Endodermal cell (in vitro differentiated cells): ENCODE measurements around the gene FDXACB1. TPM values are rescaled to one million over a fixed set of nuclear protein-coding genes. Genes with fewer than 3 reads are reported as not detected.
A peak's percentile ranks its signal among the peaks of the same experiment; 100 is the strongest.

ENCODE experiments used
- DNase-seq: peaks from one replicate; pipeline ENCODE4 v3.0.0-alpha.2; 2017
- H3K27ac ChIP-seq: 2 replicates; pipeline ENCODE4 v1.5.1; 2013; ENCODE audit warnings: mild to moderate bottlenecking, low read depth, low read length, moderate library complexity
- H3K27me3 ChIP-seq: 2 replicates; pipeline ENCODE4 v1.6.1; 2013; ENCODE audit warnings: mild to moderate bottlenecking, low read length, moderate library complexity; ENCODE audit not compliant: insufficient read depth, control insufficient read depth, poor library complexity, severe bottlenecking
- H3K36me3 ChIP-seq: 2 replicates; pipeline ENCODE4 v1.7.0; 2013; ENCODE audit warnings: mild to moderate bottlenecking, low read length, moderate library complexity; ENCODE audit not compliant: control insufficient read depth, insufficient read depth
- H3K4me1 ChIP-seq: one replicate; pipeline ENCODE4 v1.7.0; 2013; ENCODE audit warnings: low read length; ENCODE audit not compliant: control insufficient read depth, insufficient read depth
- H3K4me3 ChIP-seq: 2 replicates; pipeline ENCODE4 v1.5.1; 2013; ENCODE audit warnings: mild to moderate bottlenecking, low read length, moderate library complexity
- H3K9ac ChIP-seq: 2 replicates; pipeline ENCODE4 v1.6.1; 2013; ENCODE audit warnings: mild to moderate bottlenecking, low read length, moderate library complexity; ENCODE audit not compliant: poor library complexity, severe bottlenecking; ENCODE audit errors: extremely low read depth
- H3K9me3 ChIP-seq: 2 replicates; pipeline ENCODE4 v1.6.1; 2013; ENCODE audit warnings: mild to moderate bottlenecking, low read length, moderate library complexity; ENCODE audit not compliant: control insufficient read depth
- H3K27ac Mint-ChIP-seq: 2 replicates; pipeline ENCODE4 v1.8.0; 2020; ENCODE audit warnings: mixed read lengths
- H3K27me3 Mint-ChIP-seq: 2 replicates; pipeline ENCODE4 v1.8.0; 2021; ENCODE audit warnings: mild to moderate bottlenecking, mixed read lengths; ENCODE audit not compliant: insufficient read depth
- H3K36me3 Mint-ChIP-seq: 2 replicates; pipeline ENCODE4 v1.8.0; 2020; ENCODE audit warnings: low read depth, mixed read lengths
- H3K4me1 Mint-ChIP-seq: 2 replicates; pipeline ENCODE4 v1.8.0; 2020; ENCODE audit warnings: mixed read lengths
- H3K4me3 Mint-ChIP-seq: 2 replicates; pipeline ENCODE4 v1.8.0; 2020; ENCODE audit warnings: mild to moderate bottlenecking, moderate library complexity, mixed read lengths
- H3K9me3 Mint-ChIP-seq: 2 replicates; pipeline ENCODE4 v1.8.0; 2020; ENCODE audit warnings: mild to moderate bottlenecking, mixed read lengths
- CTCF ChIP-seq: fragments of 200-600 bp; sonication (generic); conservative IDR thresholded peaks from 2 replicates; pipeline ENCODE4 v1.5.0; 2021; ENCODE audit warnings: antibody characterized with exemption, mild to moderate bottlenecking
- WGBS, 2 experiments: methylation state at CpG; one replicate each; pipeline versions ENCODE4 v1.1.5 to v1.1.7; 2013; ENCODE audit warnings: missing lambda C conversion rate in 2 of 2, mixed read lengths in 1 of 2; ENCODE audit not compliant: insufficient coverage in 1 of 2, insufficient read length in 1 of 2; 5-methylcytosine and 5-hydroxymethylcytosine counted together
- total RNA-seq, 2 donors: library from RNA; stranded (reverse); fragmentation: NEBNext Ultra II Directional in 1 of 2; extraction: Animal tissue kit (Norgen Biotek cat#: 25700) in 1 of 2; gene quantifications; 2 replicates in 1 of 2; 3 replicates in 1 of 2; pipeline ENCODE4 v1.2.1, GENCODE V29; 2021

FDXACB1 gene
- total RNA-seq, 2 donors from 2014 or later, result 1.7 to 2.7 TPM

DNA sequence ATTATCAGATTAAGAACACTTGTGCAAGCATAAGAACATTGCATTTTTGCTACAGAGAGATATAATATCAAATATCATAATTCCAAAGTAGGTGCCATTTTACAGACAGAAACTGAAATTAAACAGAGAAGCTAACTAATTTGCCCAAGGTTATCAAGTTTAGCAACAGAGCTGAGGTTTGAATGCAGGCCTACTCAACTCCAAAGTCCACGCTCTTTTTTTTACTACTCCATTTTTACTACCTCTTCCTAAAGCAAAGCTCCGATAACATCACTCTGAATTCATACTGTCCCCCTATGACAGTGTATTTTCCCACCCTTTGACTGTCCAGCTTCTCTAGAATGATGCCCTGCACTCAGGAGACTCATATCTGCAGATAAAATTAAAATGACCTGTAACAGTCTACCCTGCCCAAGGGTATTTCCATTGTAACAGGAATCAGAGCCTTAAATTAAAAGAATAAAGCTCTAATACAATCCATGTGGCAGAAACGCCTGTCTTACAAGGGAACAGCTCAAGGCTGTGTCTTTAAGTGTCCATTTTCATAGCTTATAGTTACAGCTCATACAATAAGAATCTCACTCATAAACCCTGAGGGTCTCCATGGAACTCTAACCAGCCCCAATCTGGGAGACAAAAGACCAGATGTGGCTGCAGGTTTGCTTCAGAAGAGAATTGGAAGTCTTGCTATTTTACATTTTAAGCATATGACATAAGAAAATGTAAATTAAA, 44.4 kb downstream of the FDXACB1 start:
- Histone ChIP-seq H3K27ac (peak overlapping the region; percentile 34), H3K36me3 (peaks cover 33% of the 10 kb centered on the region), H3K4me3 (no peak overlapping the region), H3K27me3 (no peaks in the 10 kb centered on the region), H3K9ac (no peak overlapping the region), H3K4me1 (no peaks in the 10 kb centered on the region), H3K9me3 (no peaks in the 10 kb centered on the region)
- Mint-ChIP-seq H3K27ac (no peak overlapping the region), H3K36me3 (peaks cover 8% of the 10 kb centered on the region), H3K4me3 (no peak overlapping the region), H3K4me1 (no peaks in the 10 kb centered on the region), H3K27me3 (no peaks in the 10 kb centered on the region), H3K9me3 (no peaks in the 10 kb centered on the region)
- DNase-seq, result no peak
- TF ChIP-seq CTCF, result no peak
- 88 to 94% methylated on average over 3 of the region's 3 CpGs for WGBS, 2 experiments

- H3K9me3 ChIP-seq, result no peaks in the 10 kb centered on the region
- peaks cover 6% of the 10 kb centered on the region for H3K36me3 Mint-ChIP-seq
- H3K4me1 Mint-ChIP-seq, result no peaks in the 10 kb centered on the region
- H3K4me3 ChIP-seq, result no peak overlapping the region
- DNase-seq, result no peak
- no peak overlapping the region for H3K4me3 Mint-ChIP-seq
- H3K36me3 ChIP-seq, result peaks cover 33% of the 10 kb centered on the region
- H3K9me3 Mint-ChIP-seq, result no peaks in the 10 kb centered on the region
- H3K27me3 ChIP-seq, result no peaks in the 10 kb centered on the region
- 94 to 95% methylated on average over 3 to 4 of the region's 4 CpGs for WGBS, 2 experiments
- no peak overlapping the region for H3K27ac Mint-ChIP-seq
- H3K27me3 Mint-ChIP-seq, result no peaks in the 10 kb centered on the region
- no peak overlapping the region for H3K27ac ChIP-seq
- no peaks in the 10 kb centered on the region for H3K4me1 ChIP-seq
- TF ChIP-seq CTCF, result peak; percentile 52
- H3K9ac ChIP-seq, result no peak overlapping the region
Observed at GRCh38 chr11:111833524-111833923, 45.4 kb downstream of the FDXACB1 start.

DNA sequence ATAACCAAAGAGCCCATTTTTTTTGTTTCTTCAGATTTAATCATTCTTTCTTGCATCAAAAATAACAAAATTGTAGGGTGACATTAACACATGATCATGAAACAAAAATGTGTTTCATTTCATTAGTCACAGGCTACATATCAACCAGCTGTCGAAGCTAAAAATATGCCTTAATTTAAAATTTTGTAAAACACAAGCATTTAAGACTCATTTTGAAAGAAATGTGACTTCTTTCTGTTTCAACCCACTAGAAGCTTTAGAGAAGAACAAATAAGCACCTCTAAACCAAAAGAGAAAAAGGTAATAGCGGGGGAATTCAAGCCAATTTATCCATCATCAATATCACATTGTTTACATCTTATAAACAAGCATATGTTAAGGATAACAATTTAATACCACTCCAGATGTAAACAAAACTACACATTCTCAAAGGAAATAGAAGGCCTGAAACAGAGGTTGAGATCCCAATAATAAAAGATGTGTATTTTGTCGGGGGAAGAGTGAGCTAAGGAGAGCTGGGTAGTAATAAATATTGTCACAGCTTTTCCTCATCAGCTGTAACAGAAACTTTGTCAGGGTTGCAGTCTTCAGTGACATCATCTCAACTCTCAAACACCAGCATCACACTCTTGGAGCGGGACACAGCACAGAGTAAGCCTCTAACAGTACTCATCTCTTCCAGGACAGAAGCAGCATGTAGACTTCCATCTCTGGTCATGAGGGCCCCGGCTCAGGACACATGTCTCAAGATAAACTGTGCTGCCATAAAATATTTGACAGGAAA, 49.6 kb downstream of the FDXACB1 start:
- H3K4me1 Mint-ChIP-seq, result no peaks in the 10 kb centered on the region
- H3K9me3 ChIP-seq, result no peaks in the 10 kb centered on the region
- H3K27ac Mint-ChIP-seq, result peak overlapping the region; percentile 36
- TF ChIP-seq CTCF, result no peak
- no peak overlapping the region for H3K27ac ChIP-seq
- peaks cover 8% of the 10 kb centered on the region for H3K36me3 ChIP-seq
- peaks cover 2% of the 10 kb centered on the region for H3K36me3 Mint-ChIP-seq
- H3K9me3 Mint-ChIP-seq, result no peaks in the 10 kb centered on the region
- H3K9ac ChIP-seq, result no peak overlapping the region
- no peak for DNase-seq
- H3K27me3 ChIP-seq, result no peaks in the 10 kb centered on the region
- no peaks in the 10 kb centered on the region for H3K4me1 ChIP-seq
- H3K27me3 Mint-ChIP-seq, result no peaks in the 10 kb centered on the region
- no peak overlapping the region for H3K4me3 Mint-ChIP-seq
- WGBS, 2 experiments, result 93% methylated on average over 5 of the region's 5 CpGs; no CpG with 5 or more reads in 1 of the 2 experiments
- no peak overlapping the region for H3K4me3 ChIP-seq
